LNCaP clone FGC (cell line): ENCODE measurements around the gene CYFIP2.

ENCODE experiments used
- DNase-seq: peaks from one replicate; pipeline ENCODE4 v3.0.0-alpha.2; 2011; ENCODE audit warnings: low read depth
- H3K4me3 ChIP-seq: 2 replicates; pipeline ENCODE4 v1.5.1; 2011; ENCODE audit warnings: mild to moderate bottlenecking, low read depth, low read length, control low read depth
- CTCF ChIP-seq: IDR thresholded peaks from 2 replicates; pipeline ENCODE4 v1.5.1; 2012; ENCODE audit warnings: mild to moderate bottlenecking; ENCODE audit not compliant: control insufficient read depth, insufficient read depth; ENCODE audit errors: extremely low read depth

The CYFIP2 gene

GRCh38 chr5:157387683-157388093 lies 121.8 kb downstream of the CYFIP2 start:
- H3K4me3 ChIP-seq: no peak overlapping the region
- no peak for DNase-seq
- no peak for TF ChIP-seq CTCF

GRCh38 chr5:157388111-157388710 lies 122.3 kb downstream of the CYFIP2 start:
- no peak for TF ChIP-seq CTCF
- no peak for DNase-seq
- H3K4me3 ChIP-seq: no peak overlapping the region

- no peak overlapping the region for H3K4me3 ChIP-seq
- no peak for DNase-seq
- TF ChIP-seq CTCF: no peak
These were observed 123.2 kb downstream of the CYFIP2 start for GRCh38 chr5:157389103-157389502.

- no peak for DNase-seq
- no peak for TF ChIP-seq CTCF
- no peak overlapping the region for H3K4me3 ChIP-seq
These were observed 124.2 kb downstream of the CYFIP2 start for GRCh38 chr5:157390133-157390532.

GRCh38 chr5:157390551-157391297 lies 124.8 kb downstream of the CYFIP2 start:
- DNase-seq: peak; percentile 51
- no peak for TF ChIP-seq CTCF
- H3K4me3 ChIP-seq: no peak overlapping the region

- no peak overlapping the region for H3K4me3 ChIP-seq
- TF ChIP-seq CTCF: no peak
- no peak for DNase-seq
These were observed 132.4 kb downstream of the CYFIP2 start for GRCh38 chr5:157398305-157398704.
